ENCODE results near the gene USF3. TPM values are rescaled to one million over a fixed set of nuclear protein-coding genes. Genes with fewer than 3 reads are reported as not detected.

Gene USF3
- total and polyA plus RNA-seq, 2 experiments from 2014 or later, result 10.1 to 23.5 TPM

GRCh38 chr3:113628788-113629187, 67.7 kb downstream of the USF3 start:
- no peak overlapping the region for H2AFZ ChIP-seq
- H3K9me3 Mint-ChIP-seq, result no peaks in the 10 kb centered on the region
- H3K27ac ChIP-seq (ENCODE audit: low read depth), result no peak overlapping the region
- H3K27me3 Mint-ChIP-seq (ENCODE audit: insufficient read depth, low read depth, poor library complexity), result peaks cover 6% of the 10 kb centered on the region
- no peaks in the 10 kb centered on the region for H3K4me1 ChIP-seq (ENCODE audit: insufficient read depth)
- no peak overlapping the region for H3K4me2 ChIP-seq
- H3K9me2 ChIP-seq (ENCODE audit: insufficient read depth), result no peaks in the 10 kb centered on the region
- no peaks in the 10 kb centered on the region for H3K79me2 ChIP-seq (replicated peaks; ENCODE audit: insufficient read depth)
- H3K4me1 Mint-ChIP-seq, result peaks cover 5% of the 10 kb centered on the region; the same call in 1 of the 3 replicates
- DNase-seq (ENCODE audit: low spot score) (no peak), ATAC-seq (no peak)
- no peak overlapping the region for H3K4me3 Mint-ChIP-seq
- H3K4me3 ChIP-seq, result no peak overlapping the region
- H3K36me3 ChIP-seq (ENCODE audit: insufficient read depth), result no peaks in the 10 kb centered on the region
- TF ChIP-seq NANOG (IDR thresholded peaks at IDR 0.05; ENCODE audit: borderline replicate concordance), result no peak
- no peak for TF ChIP-seq EZH2 (IDR thresholded peaks at IDR 0.05; ENCODE audit: low read depth, unreplicated experiment)
- no peak for TF ChIP-seq EZH2phosphoT487 (IDR thresholded peaks at IDR 0.05; ENCODE audit: unreplicated experiment)
- TF ChIP-seq STAT1 (IDR thresholded peaks at IDR 0.05; ENCODE audit: unreplicated experiment), result no peak
- no peak for TF ChIP-seq ZNF114 (CRISPR knock-in tag; IDR thresholded peaks at IDR 0.05)
- TF ChIP-seq, protein P1, sequence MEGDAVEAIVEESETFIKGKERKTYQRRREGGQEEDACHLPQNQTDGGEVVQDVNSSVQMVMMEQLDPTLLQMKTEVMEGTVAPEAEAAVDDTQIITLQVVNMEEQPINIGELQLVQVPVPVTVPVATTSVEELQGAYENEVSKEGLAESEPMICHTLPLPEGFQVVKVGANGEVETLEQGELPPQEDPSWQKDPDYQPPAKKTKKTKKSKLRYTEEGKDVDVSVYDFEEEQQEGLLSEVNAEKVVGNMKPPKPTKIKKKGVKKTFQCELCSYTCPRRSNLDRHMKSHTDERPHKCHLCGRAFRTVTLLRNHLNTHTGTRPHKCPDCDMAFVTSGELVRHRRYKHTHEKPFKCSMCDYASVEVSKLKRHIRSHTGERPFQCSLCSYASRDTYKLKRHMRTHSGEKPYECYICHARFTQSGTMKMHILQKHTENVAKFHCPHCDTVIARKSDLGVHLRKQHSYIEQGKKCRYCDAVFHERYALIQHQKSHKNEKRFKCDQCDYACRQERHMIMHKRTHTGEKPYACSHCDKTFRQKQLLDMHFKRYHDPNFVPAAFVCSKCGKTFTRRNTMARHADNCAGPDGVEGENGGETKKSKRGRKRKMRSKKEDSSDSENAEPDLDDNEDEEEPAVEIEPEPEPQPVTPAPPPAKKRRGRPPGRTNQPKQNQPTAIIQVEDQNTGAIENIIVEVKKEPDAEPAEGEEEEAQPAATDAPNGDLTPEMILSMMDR (conservative IDR thresholded peaks at IDR 0.05; ENCODE audit: low read depth in 2 of 2), result no peak
- TF ChIP-seq REST (IDR thresholded peaks at IDR 0.05; ENCODE audit: unreplicated experiment), result no peak
- TF ChIP-seq ETS1 (IDR thresholded peaks at IDR 0.05), result no peak
- TF ChIP-seq, protein P2, sequence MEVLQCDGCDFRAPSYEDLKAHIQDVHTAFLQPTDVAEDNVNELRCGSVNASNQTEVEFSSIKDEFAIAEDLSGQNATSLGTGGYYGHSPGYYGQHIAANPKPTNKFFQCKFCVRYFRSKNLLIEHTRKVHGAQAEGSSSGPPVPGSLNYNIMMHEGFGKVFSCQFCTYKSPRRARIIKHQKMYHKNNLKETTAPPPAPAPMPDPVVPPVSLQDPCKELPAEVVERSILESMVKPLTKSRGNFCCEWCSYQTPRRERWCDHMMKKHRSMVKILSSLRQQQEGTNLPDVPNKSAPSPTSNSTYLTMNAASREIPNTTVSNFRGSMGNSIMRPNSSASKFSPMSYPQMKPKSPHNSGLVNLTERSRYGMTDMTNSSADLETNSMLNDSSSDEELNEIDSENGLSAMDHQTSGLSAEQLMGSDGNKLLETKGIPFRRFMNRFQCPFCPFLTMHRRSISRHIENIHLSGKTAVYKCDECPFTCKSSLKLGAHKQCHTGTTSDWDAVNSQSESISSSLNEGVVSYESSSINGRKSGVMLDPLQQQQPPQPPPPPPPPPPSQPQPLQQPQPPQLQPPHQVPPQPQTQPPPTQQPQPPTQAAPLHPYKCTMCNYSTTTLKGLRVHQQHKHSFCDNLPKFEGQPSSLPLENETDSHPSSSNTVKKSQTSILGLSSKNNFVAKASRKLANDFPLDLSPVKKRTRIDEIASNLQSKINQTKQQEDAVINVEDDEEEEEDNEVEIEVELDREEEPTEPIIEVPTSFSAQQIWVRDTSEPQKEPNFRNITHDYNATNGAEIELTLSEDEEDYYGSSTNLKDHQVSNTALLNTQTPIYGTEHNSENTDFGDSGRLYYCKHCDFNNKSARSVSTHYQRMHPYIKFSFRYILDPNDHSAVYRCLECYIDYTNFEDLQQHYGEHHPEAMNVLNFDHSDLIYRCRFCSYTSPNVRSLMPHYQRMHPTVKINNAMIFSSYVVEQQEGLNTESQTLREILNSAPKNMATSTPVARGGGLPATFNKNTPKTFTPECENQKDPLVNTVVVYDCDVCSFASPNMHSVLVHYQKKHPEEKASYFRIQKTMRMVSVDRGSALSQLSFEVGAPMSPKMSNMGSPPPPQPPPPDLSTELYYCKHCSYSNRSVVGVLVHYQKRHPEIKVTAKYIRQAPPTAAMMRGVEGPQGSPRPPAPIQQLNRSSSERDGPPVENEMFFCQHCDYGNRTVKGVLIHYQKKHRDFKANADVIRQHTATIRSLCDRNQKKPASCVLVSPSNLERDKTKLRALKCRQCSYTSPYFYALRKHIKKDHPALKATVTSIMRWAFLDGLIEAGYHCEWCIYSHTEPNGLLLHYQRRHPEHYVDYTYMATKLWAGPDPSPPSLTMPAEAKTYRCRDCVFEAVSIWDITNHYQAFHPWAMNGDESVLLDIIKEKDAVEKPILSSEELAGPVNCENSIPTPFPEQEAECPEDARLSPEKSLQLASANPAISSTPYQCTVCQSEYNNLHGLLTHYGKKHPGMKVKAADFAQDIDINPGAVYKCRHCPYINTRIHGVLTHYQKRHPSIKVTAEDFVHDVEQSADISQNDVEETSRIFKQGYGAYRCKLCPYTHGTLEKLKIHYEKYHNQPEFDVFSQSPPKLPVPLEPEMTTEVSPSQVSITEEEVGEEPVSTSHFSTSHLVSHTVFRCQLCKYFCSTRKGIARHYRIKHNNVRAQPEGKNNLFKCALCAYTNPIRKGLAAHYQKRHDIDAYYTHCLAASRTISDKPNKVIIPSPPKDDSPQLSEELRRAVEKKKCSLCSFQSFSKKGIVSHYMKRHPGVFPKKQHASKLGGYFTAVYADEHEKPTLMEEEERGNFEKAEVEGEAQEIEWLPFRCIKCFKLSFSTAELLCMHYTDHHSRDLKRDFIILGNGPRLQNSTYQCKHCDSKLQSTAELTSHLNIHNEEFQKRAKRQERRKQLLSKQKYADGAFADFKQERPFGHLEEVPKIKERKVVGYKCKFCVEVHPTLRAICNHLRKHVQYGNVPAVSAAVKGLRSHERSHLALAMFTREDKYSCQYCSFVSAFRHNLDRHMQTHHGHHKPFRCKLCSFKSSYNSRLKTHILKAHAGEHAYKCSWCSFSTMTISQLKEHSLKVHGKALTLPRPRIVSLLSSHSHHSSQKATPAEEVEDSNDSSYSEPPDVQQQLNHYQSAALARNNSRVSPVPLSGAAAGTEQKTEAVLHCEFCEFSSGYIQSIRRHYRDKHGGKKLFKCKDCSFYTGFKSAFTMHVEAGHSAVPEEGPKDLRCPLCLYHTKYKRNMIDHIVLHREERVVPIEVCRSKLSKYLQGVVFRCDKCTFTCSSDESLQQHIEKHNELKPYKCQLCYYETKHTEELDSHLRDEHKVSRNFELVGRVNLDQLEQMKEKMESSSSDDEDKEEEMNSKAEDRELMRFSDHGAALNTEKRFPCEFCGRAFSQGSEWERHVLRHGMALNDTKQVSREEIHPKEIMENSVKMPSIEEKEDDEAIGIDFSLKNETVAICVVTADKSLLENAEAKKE (CRISPR knock-in tag; IDR thresholded peaks at IDR 0.05), result no peak
- TF ChIP-seq JUNB (IDR thresholded peaks at IDR 0.05; ENCODE audit: unreplicated experiment), result no peak
- TF ChIP-seq ZNF331 (CRISPR knock-in tag; IDR thresholded peaks at IDR 0.05; ENCODE audit: low read depth), result no peak
- H4K20me1 ChIP-seq (replicated peaks; ENCODE audit: insufficient read depth), result no peaks in the 10 kb centered on the region
- H3F3A ChIP-seq (replicated peaks; ENCODE audit: low read depth), result no peaks in the 10 kb centered on the region
- no peaks in the 10 kb centered on the region for H3K36me3 Mint-ChIP-seq (ENCODE audit: low read depth)
- no peak overlapping the region for H3K27ac Mint-ChIP-seq
- H3K27me3 ChIP-seq (ENCODE audit: insufficient read depth), result peaks cover 3% of the 10 kb centered on the region; the same call in 1 of the 2 replicates
